GM12892 (cell line): ENCODE measurements around the gene FAM222B.
"Not testable (repeated sequence)": the region's sequence is repeated elsewhere in the genome, so short reads cannot be mapped to it uniquely, and the experiment has no call there.

Experiments used
- DNase-seq: peaks from one replicate; pipeline ENCODE4 v3.0.0; 2011; ENCODE audit not compliant: insufficient read length
- FAIRE-seq: peaks from 2 replicates; lab custom pipeline; 2011; peaks lifted over from hg19 to GRCh38; lab: Jason Lieb, UNC
- POLR2A ChIP-seq: IDR thresholded peaks from 2 replicates; pipeline ENCODE4 v1.6.1; 2011; ENCODE audit warnings: low read depth, low read length, control low read depth
- POLR2AphosphoS5 ChIP-seq: IDR thresholded peaks from 2 replicates; pipeline ENCODE4 v1.6.1; 2011; ENCODE audit warnings: low read depth, low read length, control low read depth
- TAF1 ChIP-seq: IDR thresholded peaks from 2 replicates; pipeline ENCODE4 v1.6.1; 2011; ENCODE audit warnings: low read depth, mild to moderate bottlenecking, control low read depth, low read length, borderline replicate concordance

Gene FAM222B

DNA sequence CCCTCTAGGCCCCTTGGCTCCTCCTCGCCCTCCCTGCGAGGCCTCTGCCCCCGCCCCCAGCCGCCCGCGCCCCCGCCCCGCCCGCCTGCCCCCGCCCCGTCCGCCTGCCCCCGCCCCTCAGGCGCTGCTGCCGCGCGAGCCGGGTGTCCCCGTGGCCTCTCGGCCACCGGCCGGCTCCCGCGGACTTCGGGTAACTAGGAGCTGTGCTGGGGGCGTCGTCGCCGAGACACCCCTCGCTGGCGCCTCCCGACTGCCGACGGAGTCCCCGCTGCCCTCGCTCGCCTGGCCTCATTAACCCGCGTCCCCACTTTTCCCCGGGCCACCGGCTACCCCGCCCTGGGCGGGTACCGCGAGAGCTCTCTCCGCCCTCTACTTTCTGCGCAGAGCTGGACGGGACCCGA is 116.4 kb downstream of the FAM222B start, which contains the start of gene TLCD1:
TSS of gene TLCD1 (minus strand) at position 8 of the 401 bp plus-strand sequence. CDS start 136 bp downstream, outside the sequence.
- DNase-seq (peak; percentile 75), FAIRE-seq (no peak)
- TF ChIP-seq POLR2A (no peak), POLR2AphosphoS5 (no peak), TAF1 (no peak)

DNA sequence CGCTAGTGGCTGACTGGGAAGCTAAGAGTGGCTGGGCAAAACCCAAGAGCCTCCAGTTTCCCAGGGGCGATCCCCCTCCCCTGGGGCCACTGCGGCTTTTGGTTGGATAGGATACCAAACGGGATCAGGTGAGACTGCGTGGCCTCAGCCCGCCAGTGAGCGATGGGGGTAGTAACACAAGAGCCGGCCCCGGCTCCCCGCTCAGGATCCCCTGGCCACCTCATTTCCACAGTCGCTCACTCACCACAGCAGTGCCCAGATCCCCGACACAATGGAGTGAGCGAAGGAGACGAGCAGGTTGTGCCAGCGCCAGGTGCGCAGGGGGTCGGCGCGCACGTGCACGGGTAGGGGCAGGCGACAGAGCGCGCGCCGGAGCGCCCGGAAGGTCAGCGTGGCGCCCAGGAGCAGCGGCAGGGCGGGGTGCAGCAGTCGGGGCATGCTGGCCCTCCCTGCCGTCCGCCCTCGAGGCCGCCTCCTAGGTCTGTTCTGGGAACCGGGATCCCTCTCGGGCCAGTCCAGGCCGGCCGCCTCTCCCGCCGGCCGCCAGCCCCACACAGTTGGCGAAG is 116.8 kb downstream of the FAM222B start:
- no peak; the same call in 1 of the 2 replicates for TF ChIP-seq TAF1
- peak; percentile 1; the same call in 1 of the 2 replicates for TF ChIP-seq POLR2A
- peak; percentile 4 for TF ChIP-seq POLR2AphosphoS5
- peak; percentile 36 for FAIRE-seq
- DNase-seq: no peak

DNA sequence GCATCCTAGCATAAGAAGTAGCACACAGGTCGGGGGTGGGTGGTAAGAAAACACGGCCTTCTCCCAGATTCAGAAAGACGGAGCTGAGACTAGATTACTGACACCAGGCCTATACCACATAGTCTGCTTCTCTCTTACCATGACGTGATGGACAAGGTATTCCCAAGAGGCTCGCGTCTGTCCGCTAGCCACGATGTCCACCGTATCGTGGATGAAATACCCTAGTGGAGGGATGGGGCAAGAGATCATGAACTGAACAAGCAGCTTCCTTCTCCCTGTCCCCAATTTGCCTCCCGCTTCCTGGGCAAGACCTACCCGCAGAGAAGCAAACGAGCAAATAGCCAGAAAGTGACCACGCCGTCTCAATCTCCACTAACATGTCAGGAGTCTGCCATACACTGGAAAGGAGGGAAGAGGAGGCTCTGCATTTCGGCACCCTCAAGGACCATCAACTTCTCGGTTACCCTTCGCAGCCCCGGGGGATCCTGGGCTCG is 117.4 kb downstream of the FAM222B start:
- DNase-seq (no peak), FAIRE-seq (peak; percentile 81)
- TF ChIP-seq TAF1 (no peak), POLR2A (peak; percentile 86), POLR2AphosphoS5 (peak; percentile 95)

DNA sequence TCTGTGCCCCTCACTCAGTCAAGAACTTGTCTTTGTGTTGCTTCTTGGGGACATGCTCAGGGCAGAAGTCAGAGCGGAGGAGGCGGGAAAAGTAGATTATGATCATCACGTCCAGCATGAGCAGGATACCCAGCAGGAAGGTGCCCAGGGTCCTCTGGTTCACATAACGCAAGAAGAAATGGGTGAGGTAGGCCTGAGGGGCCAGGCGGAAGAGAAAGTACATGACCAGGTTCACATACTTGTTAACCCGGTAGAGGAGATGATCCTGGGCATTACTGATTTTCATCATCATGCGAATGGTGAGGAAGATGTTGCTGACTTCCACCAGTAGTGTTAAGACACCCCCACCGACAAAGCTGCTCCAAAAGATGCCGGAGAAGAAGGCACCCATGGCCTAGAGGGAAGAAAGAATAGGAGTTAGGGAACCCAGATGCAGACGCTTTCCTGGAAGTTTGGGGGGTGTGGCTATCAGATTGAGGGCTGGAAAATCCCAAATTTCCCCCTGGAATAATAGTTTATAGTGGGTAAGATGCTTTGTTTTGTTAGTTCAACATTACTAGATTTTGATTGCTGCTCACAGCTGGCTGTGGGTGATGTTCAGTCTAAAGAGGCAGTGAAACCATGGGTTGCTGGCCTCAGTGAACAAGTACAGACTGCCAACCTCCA is 118.0 kb downstream of the FAM222B start:
- DNase-seq (no peak), FAIRE-seq (no peak)
- TF ChIP-seq POLR2A (no peak), POLR2AphosphoS5 (no peak), TAF1 (no peak)

DNA sequence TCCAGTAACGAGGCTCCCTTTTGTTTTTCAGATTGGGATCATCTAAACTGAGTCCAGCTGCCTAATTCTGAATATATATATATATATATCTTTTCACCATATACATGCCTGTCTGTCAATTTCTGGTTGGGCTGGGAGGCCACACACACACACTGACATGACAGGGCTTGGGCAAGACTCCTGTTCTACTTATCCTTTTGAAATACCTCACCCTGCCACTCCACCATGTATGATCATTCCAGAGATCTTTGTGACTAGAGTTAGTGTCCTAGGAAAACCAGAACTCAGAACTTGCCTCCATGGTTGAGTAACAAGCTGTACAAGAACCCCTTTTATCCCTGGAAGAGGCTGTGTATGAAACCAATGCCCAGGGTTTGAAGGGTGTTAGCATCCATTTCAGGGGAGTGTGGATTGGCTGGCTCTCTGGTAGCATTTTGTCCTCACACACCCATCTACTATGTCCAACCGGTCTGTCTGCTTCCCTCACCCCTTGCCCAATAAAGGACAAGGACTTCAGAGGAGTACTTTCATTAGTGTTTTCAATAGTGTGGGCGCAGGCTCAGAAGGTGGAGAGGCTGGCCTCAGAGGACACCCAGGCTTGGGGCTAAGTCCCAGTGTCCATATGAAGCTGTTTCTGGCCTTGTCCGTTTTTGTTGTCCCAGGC is 118.6 kb downstream of the FAM222B start:
- TF ChIP-seq POLR2A: peak; percentile 24; the same call in 1 of the 2 replicates
- FAIRE-seq, DNase-seq: not testable (repeated sequence)

DNA sequence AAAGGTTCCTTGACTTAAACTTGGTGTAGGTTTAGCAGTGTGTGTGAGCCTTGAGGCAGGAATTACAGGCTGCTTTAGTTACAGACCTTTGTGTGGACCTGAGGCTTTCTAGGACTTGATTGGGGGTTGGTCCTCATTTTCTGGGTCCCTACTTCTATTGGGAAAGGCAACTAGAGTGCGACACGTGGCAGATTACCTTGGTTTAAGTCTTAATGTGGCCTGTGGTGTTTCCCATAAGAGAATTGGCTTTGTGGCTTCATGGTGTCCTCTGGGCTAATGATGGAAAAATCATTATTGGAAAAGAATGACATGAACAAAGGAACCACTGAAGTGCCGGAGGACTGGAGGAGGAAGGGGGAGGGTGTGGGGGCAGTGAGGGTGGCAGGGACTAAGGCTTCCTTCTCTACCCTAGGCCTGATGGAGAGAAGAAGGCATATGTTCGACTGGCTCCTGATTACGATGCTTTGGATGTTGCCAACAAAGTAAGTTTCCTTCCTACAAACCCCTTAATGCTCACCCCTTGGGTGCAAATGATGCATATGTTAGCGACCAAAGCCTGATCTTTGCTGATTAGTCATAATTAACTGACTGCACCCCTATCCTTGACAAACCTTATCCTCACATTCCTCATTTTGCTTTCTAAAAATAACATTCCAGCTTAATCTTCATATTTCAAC is 119.3 kb downstream of the FAM222B start:
- no peak for TF ChIP-seq POLR2AphosphoS5
- TF ChIP-seq TAF1: no peak
- no peak for TF ChIP-seq POLR2A
- no peak for FAIRE-seq
- no peak for DNase-seq

DNA sequence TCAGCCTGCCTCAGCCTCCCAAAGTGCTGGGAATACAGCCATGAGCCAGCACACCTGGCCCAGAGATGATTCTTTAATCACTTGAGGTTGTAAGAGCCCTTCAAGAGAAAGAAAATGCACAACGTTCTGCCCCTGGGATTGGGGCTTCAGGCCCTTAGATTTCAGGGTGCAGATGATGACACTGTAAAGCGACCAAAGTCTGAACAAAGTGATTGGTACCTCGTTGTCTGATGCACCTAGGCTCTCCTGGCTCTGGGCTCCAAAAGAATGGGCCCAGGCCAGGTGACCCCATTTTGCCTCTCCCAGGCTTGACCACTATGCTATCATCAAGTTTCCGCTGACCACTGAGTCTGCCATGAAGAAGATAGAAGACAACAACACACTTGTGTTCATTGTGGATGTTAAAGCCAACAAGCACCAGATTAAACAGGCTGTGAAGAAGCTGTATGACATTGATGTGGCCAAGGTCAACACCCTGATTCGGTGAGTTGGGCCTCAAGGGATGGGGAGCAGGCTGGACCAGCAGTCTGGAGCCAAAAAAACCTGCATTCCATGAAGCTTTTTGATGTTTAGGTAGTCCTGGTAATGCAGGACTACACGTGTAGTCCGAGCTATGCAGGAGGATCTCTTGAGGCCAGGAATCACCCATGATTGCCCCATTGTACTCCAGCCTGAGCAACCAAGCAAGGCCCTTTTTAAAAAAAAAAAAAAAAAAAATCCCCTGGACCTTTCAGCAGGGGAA is 120.0 kb downstream of the FAM222B start:
- DNase-seq (no peak), FAIRE-seq (no peak)
- peak; percentile 68; the same call in 1 of the 2 replicates for TF ChIP-seq POLR2AphosphoS5
- no peak for TF ChIP-seq POLR2A

DNA sequence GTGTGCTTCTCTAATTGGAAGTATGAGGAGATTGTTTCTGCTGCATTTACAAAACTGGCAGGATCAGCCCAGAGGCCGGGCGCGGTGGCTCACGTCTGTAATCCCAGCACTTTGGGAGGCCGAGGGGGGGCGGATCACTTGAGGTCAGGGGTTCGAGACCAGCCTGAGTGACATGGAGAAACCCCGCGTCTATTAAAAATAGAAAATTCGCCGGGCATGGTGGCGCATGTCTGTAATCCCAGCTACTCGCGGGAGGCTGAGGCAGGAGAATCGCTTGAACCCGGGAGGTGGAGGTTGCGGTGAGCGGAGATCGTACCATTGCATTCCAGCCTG is 121.6 kb downstream of the FAM222B start:
- not testable (repeated sequence) for DNase-seq, FAIRE-seq

DNA sequence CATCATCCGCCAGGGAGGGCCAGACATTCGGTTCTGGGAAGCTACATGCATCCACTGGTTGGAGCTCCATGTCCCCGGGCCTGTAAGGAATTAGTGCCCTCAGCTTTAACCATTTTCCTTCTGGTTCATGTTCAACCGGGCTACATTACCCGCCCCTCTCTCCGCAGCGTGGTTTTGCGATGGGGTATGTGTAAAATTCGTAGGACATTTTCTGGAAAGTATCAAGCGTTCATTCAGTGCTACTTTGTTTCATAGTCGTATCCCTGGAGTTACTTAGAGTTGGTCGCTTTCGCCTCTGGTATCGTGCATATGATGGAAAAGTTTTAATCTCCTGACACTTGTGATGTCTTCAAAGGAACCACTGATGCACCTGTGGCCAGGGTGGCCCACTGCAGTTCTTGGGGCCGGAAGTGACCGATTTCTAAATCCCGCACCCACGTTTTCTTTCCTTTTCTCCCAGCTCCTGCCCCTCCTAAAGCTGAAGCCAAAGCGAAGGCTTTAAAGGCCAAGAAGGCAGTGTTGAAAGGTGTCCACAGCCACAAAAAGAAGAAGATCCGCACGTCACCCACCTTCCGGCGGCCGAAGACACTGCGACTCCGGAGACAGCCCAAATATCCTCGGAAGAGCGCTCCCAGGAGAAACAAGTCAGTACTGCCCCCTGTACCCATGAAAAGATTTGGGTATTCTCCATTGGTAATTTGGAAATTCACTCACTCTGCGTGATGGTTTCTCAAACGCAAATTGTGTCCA is 122.2 kb downstream of the FAM222B start:
- DNase-seq (no peak), FAIRE-seq (no peak)
- TF ChIP-seq TAF1 (no peak), POLR2AphosphoS5 (no peak), POLR2A (peak; percentile 62; the same call in 1 of the 2 replicates)

DNA sequence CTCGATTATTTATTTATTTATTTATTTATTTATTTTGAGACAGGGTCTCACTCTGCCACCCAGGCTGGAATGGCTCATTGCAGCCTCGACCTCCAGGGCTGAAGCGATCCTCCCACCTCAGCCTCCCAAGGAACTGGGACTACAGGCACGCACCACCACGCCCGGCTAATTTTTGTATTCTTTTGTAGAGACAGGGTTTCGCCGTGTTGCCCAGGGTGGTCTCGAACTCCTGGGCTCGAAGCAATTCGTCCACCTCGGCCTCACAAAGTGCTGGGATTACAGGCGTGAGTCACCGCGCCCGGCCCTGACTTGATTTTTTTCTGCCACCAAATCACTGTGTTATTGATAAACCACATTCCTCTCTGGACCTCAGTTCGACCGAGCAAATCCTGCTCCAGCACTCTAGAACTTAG is 123.6 kb downstream of the FAM222B start:
- TF ChIP-seq POLR2A (no peak), TAF1 (no peak), POLR2AphosphoS5 (no peak)
- FAIRE-seq (peak; percentile 50), DNase-seq (no peak)
